Prostate gland (tissue), 2 donors: Measurements from ENCODE around the gene TIE1. TPM values are rescaled to one million over a fixed set of nuclear protein-coding genes. Genes with fewer than 3 reads are reported as not detected.

Experiments
- DNase-seq: peaks from one replicate; pipeline ENCODE4 v3.0.0-alpha.2; 2019; ENCODE audit warnings: low spot score
- H3K27ac ChIP-seq, 2 donors: fragments of 200-600 bp; sonication (generic); 2 replicates each; pipeline ENCODE4 v1.5.1; 2017 to 2019
- H3K27me3 ChIP-seq: fragments of 200-600 bp; sonication (generic); replicated peaks from 2 replicates; pipeline ENCODE4 v1.5.1; 2019; ENCODE audit not compliant: insufficient read depth
- H3K36me3 ChIP-seq, 2 donors: fragments of 200-600 bp; sonication (generic); 1 replicate in 1 of 2; 2 replicates in 1 of 2; pipeline versions ENCODE4 v1.5.1 to v1.8.1; 2017 to 2019
- H3K4me1 ChIP-seq: fragments of 200-600 bp; sonication (generic); replicated peaks from 2 replicates; pipeline ENCODE4 v1.5.1; 2019
- H3K4me3 ChIP-seq, 2 donors: fragments of 200-600 bp; sonication (generic); 2 replicates each; pipeline ENCODE4 v1.5.1; 2017 to 2019
- H3K9me3 ChIP-seq: fragments of 200-600 bp; sonication (generic); 2 replicates; pipeline ENCODE4 v1.5.1; 2017
- CTCF ChIP-seq, 4 experiments: fragments of 200-600 bp in 2 of 4; fragments of 450-650 bp in 2 of 4; sonication (generic) in 2 of 4; IDR thresholded peaks; 1 replicate in 3 of 4; 2 replicates in 1 of 4; pipeline ENCODE4 v1.5.1; 2016 to 2019; ENCODE audit warnings: antibody characterized with exemption in 4 of 4, mild to moderate bottlenecking in 2 of 4, moderate library complexity in 2 of 4
- POLR2A ChIP-seq: fragments of 450-650 bp; IDR thresholded peaks from one replicate; pipeline ENCODE4 v1.6.1; 2016; ENCODE audit warnings: antibody characterized with exemption, mild to moderate bottlenecking
- POLR2AphosphoS5 ChIP-seq: sonication (generic); formaldehyde crosslinking; IDR thresholded peaks from one replicate; pipeline ENCODE4 v1.6.1; 2017; ENCODE audit warnings: antibody characterized with exemption
- WGBS: methylation state at CpG from one replicate; pipeline ENCODE4 v1.1.5; 2018; 5-methylcytosine and 5-hydroxymethylcytosine counted together
- intact Hi-C: fragments of 100-400 bp; cut with DNase I; formaldehyde crosslinking; loops from one replicate; pipeline ENCODE4 v1.14.2; 2022
- total RNA-seq, 2 donors: library from RNA; depleted of rRNA; stranded (reverse); fragments of >200 nt; gene quantifications; one replicate each; pipeline ENCODE4 v1.1.0, GENCODE V29; 2016

The TIE1 gene
- total RNA-seq, 2 donors from 2014 or later: 18.7 to 21.7 TPM

GRCh38 chr1:43313771-43314170 lies 13.0 kb downstream of the TIE1 start:
- H3K4me1 ChIP-seq: no peaks in the 10 kb centered on the region
- intact Hi-C loops: no loop called here
- TF ChIP-seq POLR2AphosphoS5 (no peak), POLR2A (no peak), CTCF (IDR thresholded peaks at IDR 0.05) (no peak)
- no peak for DNase-seq
- H3K9me3 ChIP-seq: no peaks in the 10 kb centered on the region
- no peaks in the 10 kb centered on the region for H3K27me3 ChIP-seq
- no peaks in the 10 kb centered on the region for H3K36me3 ChIP-seq
- H3K27ac ChIP-seq: no peak overlapping the region
- WGBS: 78% methylated on average over 9 of the region's 10 CpGs
- H3K4me3 ChIP-seq: no peak overlapping the region

- no peaks in the 10 kb centered on the region for H3K4me1 ChIP-seq
- no peak overlapping the region for H3K27ac ChIP-seq
- no peaks in the 10 kb centered on the region for H3K9me3 ChIP-seq
- no peak for DNase-seq
- H3K4me3 ChIP-seq: no peak overlapping the region
- TF ChIP-seq POLR2AphosphoS5 (no peak), CTCF (IDR thresholded peaks at IDR 0.05) (no peak), POLR2A (no peak)
- no peaks in the 10 kb centered on the region for H3K36me3 ChIP-seq
- H3K27me3 ChIP-seq: no peaks in the 10 kb centered on the region
- intact Hi-C loops: no loop called here
- 90% methylated on average over 5 of the region's 5 CpGs for WGBS
These were observed 13.5 kb downstream of the TIE1 start for GRCh38 chr1:43314233-43314632.

- Histone ChIP-seq H3K4me3 (no peak overlapping the region), H3K36me3 (no peaks in the 10 kb centered on the region), H3K27ac (no peak overlapping the region), H3K9me3 (no peaks in the 10 kb centered on the region), H3K27me3 (no peaks in the 10 kb centered on the region), H3K4me1 (no peaks in the 10 kb centered on the region)
- intact Hi-C loops: no loop called here
- TF ChIP-seq POLR2AphosphoS5 (no peak), CTCF (IDR thresholded peaks at IDR 0.05) (no peak), POLR2A (no peak)
- no peak for DNase-seq
- WGBS: 89% methylated on average over 3 of the region's 3 CpGs
These were observed 14.7 kb downstream of the TIE1 start for GRCh38 chr1:43315481-43315880.

- no peaks in the 10 kb centered on the region for H3K9me3 ChIP-seq
- no peak for DNase-seq
- no peak overlapping the region for H3K27ac ChIP-seq
- H3K27me3 ChIP-seq: no peaks in the 10 kb centered on the region
- H3K4me1 ChIP-seq: no peaks in the 10 kb centered on the region
- H3K4me3 ChIP-seq: no peak overlapping the region
- TF ChIP-seq POLR2A (no peak), POLR2AphosphoS5 (no peak), CTCF (IDR thresholded peaks at IDR 0.05) (no peak)
- intact Hi-C loops: no loop called here
- H3K36me3 ChIP-seq: no peaks in the 10 kb centered on the region
- WGBS: 92% methylated on average over 10 of the region's 10 CpGs
These were observed 15.4 kb downstream of the TIE1 start for GRCh38 chr1:43315963-43316737.
